HFF-Myc (cell line): ENCODE results near the gene MAPK7.

Experiments used
- DNase-seq: peaks from one replicate; pipeline ENCODE4 v3.0.0-alpha.2; 2011; ENCODE audit warnings: low read depth; ENCODE audit errors: extremely low read depth
- H3K4me3 ChIP-seq: replicated peaks from 2 replicates; pipeline ENCODE4 v1.5.1; 2011; ENCODE audit warnings: low read depth, mild to moderate bottlenecking, control low read depth, low read length
- TF ChIP-seq, protein P1 (sequence below): IDR thresholded peaks from 2 replicates; pipeline ENCODE4 v1.5.1; 2012; ENCODE audit warnings: mild to moderate bottlenecking, low read depth, low read length, control low read depth; ENCODE audit errors: missing control alignments

MAPK7 gene

DNA sequence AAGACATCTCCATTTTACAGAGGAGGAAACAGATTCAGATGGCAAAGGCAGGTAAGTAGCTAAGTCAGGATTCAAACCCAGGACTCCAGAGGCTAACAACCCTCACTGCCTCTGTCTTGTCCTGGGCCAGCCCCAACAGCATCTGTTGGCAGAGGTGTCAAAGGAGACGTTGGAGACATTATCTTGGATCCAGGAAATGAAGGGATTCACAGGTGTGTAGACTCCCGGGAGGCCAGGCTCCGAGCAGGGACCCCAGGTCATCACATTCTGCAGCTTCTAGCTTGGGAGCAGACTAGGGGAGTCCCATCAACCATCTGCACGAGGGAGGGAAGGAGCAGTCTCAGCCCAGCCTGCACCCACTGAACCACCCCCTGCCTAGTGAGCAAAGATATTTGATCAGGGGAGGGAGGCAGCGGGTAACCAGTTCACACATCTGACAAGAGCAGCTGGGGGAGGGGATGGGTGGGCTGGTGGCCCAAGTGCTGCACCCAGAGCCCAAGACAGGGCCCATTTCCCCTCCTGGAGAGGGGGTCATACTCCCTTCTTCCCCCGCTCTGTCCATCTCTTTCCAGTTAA, 14.8 kb upstream of the MAPK7 start:
- DNase-seq = no peak
- TF ChIP-seq, protein P1, sequence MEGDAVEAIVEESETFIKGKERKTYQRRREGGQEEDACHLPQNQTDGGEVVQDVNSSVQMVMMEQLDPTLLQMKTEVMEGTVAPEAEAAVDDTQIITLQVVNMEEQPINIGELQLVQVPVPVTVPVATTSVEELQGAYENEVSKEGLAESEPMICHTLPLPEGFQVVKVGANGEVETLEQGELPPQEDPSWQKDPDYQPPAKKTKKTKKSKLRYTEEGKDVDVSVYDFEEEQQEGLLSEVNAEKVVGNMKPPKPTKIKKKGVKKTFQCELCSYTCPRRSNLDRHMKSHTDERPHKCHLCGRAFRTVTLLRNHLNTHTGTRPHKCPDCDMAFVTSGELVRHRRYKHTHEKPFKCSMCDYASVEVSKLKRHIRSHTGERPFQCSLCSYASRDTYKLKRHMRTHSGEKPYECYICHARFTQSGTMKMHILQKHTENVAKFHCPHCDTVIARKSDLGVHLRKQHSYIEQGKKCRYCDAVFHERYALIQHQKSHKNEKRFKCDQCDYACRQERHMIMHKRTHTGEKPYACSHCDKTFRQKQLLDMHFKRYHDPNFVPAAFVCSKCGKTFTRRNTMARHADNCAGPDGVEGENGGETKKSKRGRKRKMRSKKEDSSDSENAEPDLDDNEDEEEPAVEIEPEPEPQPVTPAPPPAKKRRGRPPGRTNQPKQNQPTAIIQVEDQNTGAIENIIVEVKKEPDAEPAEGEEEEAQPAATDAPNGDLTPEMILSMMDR = no peak
- no peak overlapping the region for H3K4me3 ChIP-seq

DNA sequence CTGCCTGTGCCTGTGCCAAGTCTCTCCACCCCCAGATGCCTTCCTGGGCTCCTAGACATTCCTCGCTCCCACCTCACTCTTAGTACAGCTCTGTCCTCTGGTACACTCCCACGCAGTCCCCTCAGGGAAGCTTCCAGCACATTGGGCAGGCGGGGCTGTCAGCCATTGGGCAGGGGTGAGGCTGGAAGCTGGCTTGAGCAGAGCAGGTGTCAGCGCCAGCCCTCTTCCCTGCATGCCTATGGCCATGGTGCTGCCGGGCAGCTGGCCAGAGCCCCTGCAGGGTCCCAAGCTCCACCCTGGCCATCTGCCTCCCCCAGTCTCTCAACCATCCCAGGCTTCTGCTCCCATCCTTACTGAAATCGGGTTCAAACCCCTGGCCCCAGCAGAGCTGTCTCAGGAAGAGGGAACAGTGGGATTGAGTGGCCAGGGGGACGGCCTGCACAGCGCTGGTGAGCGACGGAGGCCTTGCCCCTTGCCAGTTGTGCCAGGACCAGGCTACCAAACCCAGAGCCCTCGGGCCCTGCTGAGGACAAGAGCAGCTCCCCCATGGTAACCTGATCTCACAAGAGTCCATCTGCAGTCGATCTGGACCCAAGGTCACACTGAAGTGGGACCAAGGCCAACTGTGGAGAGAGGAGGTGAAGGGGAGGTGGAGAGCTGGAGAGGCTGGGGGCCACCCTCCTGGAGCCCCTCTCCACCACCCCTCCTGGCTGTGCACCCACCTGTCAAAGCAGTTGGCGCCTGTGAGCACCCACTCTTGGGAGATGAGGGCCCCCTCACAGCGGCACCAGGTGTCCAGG, 13.4 kb upstream of the MAPK7 start:
- DNase-seq = no peak
- no peak overlapping the region for H3K4me3 ChIP-seq
- TF ChIP-seq, protein P1 = no peak

DNA sequence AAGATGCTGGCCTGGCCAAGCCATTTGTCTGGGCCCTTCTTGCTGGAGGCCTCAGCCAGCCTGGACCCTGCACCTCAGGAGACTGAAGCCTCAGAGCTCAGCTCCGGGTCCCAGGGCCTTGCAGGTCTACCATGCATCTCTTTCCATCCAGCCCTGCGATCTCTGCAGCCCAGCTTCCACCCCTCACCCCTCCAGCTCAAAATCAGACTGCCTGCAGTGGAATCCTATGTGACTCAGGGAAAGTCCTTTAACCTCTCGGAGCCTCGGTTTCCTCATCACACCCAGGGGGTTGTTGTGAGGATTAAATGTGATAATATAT, 12.8 kb upstream of the MAPK7 start:
- TF ChIP-seq, protein P1 = no peak
- DNase-seq = no peak
- no peak overlapping the region for H3K4me3 ChIP-seq

DNA sequence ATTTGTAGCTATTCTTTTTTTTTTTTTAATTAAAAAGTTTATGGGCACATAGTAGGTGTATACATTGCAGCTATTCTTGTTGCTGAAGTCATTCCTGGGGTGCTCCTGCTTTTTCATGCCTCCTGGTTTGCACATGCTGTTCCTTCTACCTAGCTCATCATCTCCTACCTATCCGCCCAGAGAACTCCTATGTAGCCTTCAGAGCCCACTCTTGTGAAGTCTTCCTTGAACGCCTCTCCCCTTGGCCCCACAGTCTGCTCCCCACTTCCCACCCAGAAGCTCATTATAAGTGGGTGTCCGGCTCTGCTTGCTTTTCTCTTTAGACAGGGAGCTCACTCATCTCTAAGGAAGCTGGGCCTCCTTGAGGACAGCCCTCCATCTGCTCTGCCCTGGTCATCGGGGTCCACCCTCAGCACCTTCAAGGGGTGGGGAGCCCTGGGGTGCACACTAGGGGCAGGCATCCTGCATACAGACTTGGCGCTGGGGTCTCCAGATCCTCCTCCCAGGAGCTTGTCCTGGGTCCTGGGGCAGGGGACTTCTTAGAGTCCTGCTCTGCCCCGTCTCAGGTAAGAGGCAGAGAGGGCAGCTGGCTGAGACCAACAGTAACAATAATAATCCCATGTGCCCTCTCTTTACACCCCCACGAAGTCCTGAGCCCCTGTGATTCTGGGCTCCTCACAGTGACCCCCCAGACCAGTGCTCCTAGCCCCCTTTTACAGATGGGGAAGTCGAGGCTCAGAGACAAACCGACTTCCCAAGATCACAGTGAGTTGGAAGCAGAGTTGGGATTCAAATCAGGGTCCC, 12.3 kb upstream of the MAPK7 start:
- DNase-seq = no peak

DNA sequence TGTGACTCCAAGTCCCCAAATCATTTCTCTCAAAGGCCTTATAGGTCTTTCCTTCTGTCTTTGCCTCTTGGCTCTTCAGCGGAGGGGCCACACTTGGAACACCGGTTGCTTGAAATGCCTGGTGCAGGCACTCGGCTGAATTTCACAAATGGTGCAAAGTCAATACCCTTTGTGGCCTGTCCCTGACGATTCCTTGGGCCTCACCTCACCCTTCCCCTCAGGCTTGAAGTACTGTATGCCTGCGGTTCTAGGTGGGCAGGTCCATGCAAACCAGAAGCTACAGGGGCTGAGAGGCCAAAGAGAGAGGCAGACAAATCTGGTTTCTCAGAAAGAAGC, 11.7 kb upstream of the MAPK7 start:
- no peak for DNase-seq
- TF ChIP-seq, protein P1 = no peak
- no peak overlapping the region for H3K4me3 ChIP-seq

More for the DNA sequence above, 12.3 kb upstream of the MAPK7 start:
- TF ChIP-seq, protein P1 = no peak
- no peak overlapping the region for H3K4me3 ChIP-seq

DNA sequence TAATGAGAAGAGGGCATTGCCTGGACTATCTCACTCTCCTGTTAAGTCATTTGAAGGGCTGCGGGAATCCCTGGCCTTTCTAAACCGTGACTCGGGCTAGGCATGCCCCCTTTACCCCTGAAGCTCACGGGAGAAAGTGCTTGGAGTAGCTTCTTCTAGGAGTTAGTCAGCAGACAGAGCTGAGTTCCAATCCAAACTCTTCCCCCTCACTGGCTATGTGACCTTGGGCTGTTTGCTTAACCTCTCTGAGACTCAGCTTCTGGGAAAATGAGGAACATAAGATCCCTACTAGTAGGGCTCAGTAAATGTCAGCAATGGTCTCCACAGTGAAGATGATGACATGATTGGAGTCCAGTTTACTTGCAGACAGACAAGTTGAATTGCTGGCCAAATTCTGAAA, 10.1 kb upstream of the MAPK7 start:
- TF ChIP-seq, protein P1 = no peak
- H3K4me3 ChIP-seq = no peak overlapping the region
- DNase-seq = no peak
